PFSK-1 (cell line): ENCODE measurements around the gene ERC2.

Source experiments
- POLR2AphosphoS5 ChIP-seq: IDR thresholded peaks from 2 replicates; pipeline ENCODE4 v1.6.1; 2012; ENCODE audit warnings: low read depth, mild to moderate bottlenecking, control low read depth, low read length, moderate library complexity
- REST ChIP-seq, 2 experiments: IDR thresholded peaks; 2 replicates each; pipeline versions ENCODE4 v1.6.1 to v1.8.0; 2011 to 2012; ENCODE audit warnings: low read depth in 2 of 2, low read length in 2 of 2, control low read depth in 1 of 2, inconsistent platforms in 1 of 2, mild to moderate bottlenecking in 1 of 2, moderate library complexity in 1 of 2; ENCODE audit not compliant: insufficient read depth in 1 of 2

DNA sequence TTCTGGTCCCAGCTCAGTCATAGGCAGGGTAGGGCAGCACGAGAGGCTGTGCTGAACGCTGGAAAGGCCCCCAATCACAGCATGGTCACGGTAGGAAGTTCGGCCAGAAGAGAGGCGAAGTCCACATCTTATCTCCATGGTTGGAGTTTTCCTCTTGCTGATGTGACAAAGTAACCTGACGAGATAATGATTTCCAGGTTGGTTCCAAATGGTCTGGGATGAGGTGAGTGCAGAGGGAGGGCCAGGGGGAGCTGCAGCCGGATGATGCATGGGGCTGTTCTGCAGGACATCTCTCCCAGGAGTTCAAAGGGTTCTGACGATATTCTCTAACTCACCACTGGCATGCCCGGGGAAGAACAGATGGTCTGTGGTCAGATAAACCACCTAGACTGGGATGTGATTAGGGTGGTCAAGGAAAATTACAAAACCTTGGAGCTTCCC is 898.0 kb downstream of the ERC2 start:
- TF ChIP-seq REST (IDR thresholded peaks at IDR 0.05; ENCODE audit: insufficient read depth in 1 of 2, low read depth in 2 of 2, low read length in 2 of 2) = no peak
- no peak for TF ChIP-seq POLR2AphosphoS5
